Thymus (tissue), 11 donors: ENCODE results near the gene EPHA4. TPM values are rescaled to one million over a fixed set of nuclear protein-coding genes. Genes with fewer than 3 reads are reported as not detected.

Experiments used
- DNase-seq, 9 donors: peaks; one replicate each; pipeline ENCODE4 v3.0.0-alpha.2; 2013; ENCODE audit warnings: low spot score in 9 of 9, low read depth in 6 of 9, missing footprints in 1 of 9
- H3K27ac ChIP-seq, 2 donors: one replicate each; pipeline ENCODE4 v1.5.1; 2013; ENCODE audit warnings: control low read depth in 1 of 2, low read depth in 1 of 2, low read length in 1 of 2, mild to moderate bottlenecking in 1 of 2, moderate library complexity in 1 of 2
- H3K27me3 ChIP-seq, 2 donors: one replicate each; pipeline ENCODE4 v1.5.1; 2013; ENCODE audit warnings: low read length in 1 of 2; ENCODE audit not compliant: control insufficient read depth in 2 of 2, insufficient read depth in 1 of 2
- H3K36me3 ChIP-seq, 2 donors: one replicate each; pipeline ENCODE4 v1.5.1; 2013; ENCODE audit warnings: low read length in 1 of 2, mild to moderate bottlenecking in 1 of 2, moderate library complexity in 1 of 2; ENCODE audit not compliant: control insufficient read depth in 2 of 2, insufficient read depth in 2 of 2
- H3K4me1 ChIP-seq, 2 donors: one replicate each; pipeline ENCODE4 v1.5.1; 2013; ENCODE audit warnings: low read length in 2 of 2; ENCODE audit not compliant: control insufficient read depth in 2 of 2, insufficient read depth in 2 of 2
- H3K4me3 ChIP-seq, 2 donors: one replicate each; pipeline ENCODE4 v1.5.1; 2013; ENCODE audit warnings: low read length in 2 of 2, control low read depth in 1 of 2, mild to moderate bottlenecking in 1 of 2
- H3K9me3 ChIP-seq, 2 donors: one replicate each; pipeline ENCODE4 v1.5.1; 2013; ENCODE audit warnings: low read length in 1 of 2, mild to moderate bottlenecking in 1 of 2; ENCODE audit not compliant: control insufficient read depth in 2 of 2, insufficient read depth in 1 of 2
- WGBS: extraction: QIAGEN DNeasy Blood & Tissue Kit; methylation state at CpG from one replicate; pipeline ENCODE4 v1.1.7; 2013; 5-methylcytosine and 5-hydroxymethylcytosine counted together
- polyA plus RNA-seq: library from polyadenylated mRNA; stranded (reverse); fragments of 200-250 nt; gene quantifications from one replicate; pipeline ENCODE4 v1.2.3, GENCODE V29; 2013
- total RNA-seq: library from RNA; stranded (reverse); fragments of 120-200 nt; gene quantifications from one replicate; pipeline ENCODE4 v1.2.4, GENCODE V29; 2013
- donor health status: healthy.

The EPHA4 gene
- total and polyA plus RNA-seq, 2 donors = 7.8 to 9.0 TPM

DNA sequence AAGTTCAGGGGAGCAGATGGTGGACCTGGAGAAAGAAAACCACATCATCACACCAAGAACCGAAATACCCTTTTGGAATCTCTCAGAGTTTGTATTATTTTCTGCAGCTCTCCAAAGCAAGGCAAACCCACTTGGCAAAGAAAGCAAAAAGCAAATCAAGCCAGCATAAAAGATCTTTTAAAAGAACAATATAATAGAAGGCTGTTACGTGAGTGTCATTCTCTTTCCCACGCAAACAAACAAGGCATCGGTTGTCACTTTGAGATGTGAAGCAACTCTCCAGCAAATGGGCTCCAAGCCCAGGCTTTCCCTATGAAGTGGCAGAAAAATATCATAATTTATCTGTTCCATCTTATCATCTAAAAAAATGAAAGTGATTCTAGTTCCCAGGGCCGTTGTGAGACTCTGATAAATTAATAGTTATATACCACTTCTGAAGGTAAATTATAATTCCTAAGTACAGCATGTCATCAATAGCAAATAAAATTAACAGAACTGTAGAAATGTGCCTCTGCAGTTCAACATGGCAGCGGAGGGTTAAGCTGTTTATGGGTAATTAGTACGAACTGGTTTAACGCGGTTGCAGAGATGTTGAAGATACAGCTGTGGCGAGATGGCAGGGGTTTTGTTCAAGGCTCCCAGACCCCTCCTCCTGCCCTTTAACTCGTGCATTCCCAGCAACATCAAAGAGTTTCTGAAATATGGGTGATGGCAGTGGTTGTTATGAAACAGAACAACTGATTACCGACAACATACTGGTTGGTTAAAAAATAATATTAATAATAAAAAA is 89.2 kb downstream of the EPHA4 start:
- H3K27ac ChIP-seq = no peak overlapping the region
- WGBS = 90% methylated on average over 12 of the region's 12 CpGs
- no peak overlapping the region for H3K4me3 ChIP-seq
- no peak for DNase-seq
- H3K4me1 ChIP-seq = peaks cover 0 to 4% of the 10 kb centered on the region in 2 donors
- H3K36me3 ChIP-seq = no peaks in the 10 kb centered on the region
- no peaks in the 10 kb centered on the region for H3K27me3 ChIP-seq
- no peaks in the 10 kb centered on the region for H3K9me3 ChIP-seq

GRCh38 chr2:221480821-221481220 is 91.3 kb downstream of the EPHA4 start:
- no peaks in the 10 kb centered on the region for H3K27me3 ChIP-seq
- WGBS = 98% methylated on average over 3 of the region's 3 CpGs
- no peak overlapping the region for H3K4me3 ChIP-seq
- no peaks in the 10 kb centered on the region for H3K36me3 ChIP-seq
- no peak overlapping the region for H3K27ac ChIP-seq
- no peak for DNase-seq
- H3K4me1 ChIP-seq = peaks cover 0 to 4% of the 10 kb centered on the region in 2 donors
- no peaks in the 10 kb centered on the region for H3K9me3 ChIP-seq

GRCh38 chr2:221480163-221480562 is 91.9 kb downstream of the EPHA4 start:
- H3K9me3 ChIP-seq = no peaks in the 10 kb centered on the region
- H3K27me3 ChIP-seq = no peaks in the 10 kb centered on the region
- H3K36me3 ChIP-seq = no peaks in the 10 kb centered on the region
- H3K27ac ChIP-seq = no peak overlapping the region
- WGBS = 96% methylated on average over 7 of the region's 7 CpGs
- no peak for DNase-seq
- no peak overlapping the region for H3K4me3 ChIP-seq
- peaks cover 0 to 4% of the 10 kb centered on the region in 2 donors for H3K4me1 ChIP-seq

GRCh38 chr2:221478485-221478863 is 93.6 kb downstream of the EPHA4 start:
- DNase-seq = no peak
- Histone ChIP-seq H3K36me3 (no peaks in the 10 kb centered on the region), H3K4me1 (peaks cover 0 to 4% of the 10 kb centered on the region in 2 donors), H3K27me3 (no peaks in the 10 kb centered on the region), H3K27ac (no peak overlapping the region), H3K4me3 (no peak overlapping the region), H3K9me3 (no peaks in the 10 kb centered on the region)
- 82% methylated on average over 2 of the region's 2 CpGs for WGBS

DNA sequence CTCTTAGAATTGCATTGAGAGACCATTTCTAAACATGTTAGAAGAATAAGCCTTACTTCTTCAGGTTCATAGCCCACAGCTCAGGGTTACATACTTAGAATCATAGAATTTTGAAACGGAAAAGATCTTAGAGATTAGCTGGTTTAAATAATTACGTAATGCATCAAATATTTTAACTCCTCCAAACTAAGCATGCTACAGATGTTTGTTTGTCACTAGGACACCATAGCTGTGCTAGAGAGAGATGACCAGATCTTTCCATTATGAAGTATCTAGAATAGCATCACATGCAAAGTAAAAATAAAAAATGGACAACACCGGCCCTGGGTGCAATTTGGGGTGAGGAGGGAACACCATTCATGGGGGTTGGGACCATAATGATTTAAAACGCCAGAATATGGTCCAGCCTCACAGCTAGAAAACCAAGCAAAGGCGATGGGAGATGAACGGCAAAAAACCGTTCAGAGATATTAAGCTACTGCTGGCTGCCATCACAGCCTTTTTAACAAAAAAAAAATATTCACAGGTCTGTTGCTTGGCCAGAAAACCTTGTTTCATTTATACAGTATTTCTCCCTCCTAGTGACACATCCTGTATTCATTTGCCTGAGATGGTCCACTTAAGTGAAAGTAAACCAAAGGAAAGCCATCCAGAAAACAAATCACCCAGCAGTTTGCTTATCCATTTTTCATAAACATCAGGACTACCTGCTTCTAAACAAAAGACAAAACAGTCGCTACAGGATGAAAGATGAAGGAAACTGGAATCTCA is 94.2 kb downstream of the EPHA4 start:
- no peaks in the 10 kb centered on the region for H3K27me3 ChIP-seq
- DNase-seq = no peak
- H3K27ac ChIP-seq = no peak overlapping the region
- H3K4me3 ChIP-seq = no peak overlapping the region
- no peaks in the 10 kb centered on the region for H3K9me3 ChIP-seq
- 91% methylated on average over 8 of the region's 8 CpGs for whole genome bisulfite sequencing
- H3K4me1 ChIP-seq = peaks cover 0 to 4% of the 10 kb centered on the region in 2 donors
- H3K36me3 ChIP-seq = no peaks in the 10 kb centered on the region

DNA sequence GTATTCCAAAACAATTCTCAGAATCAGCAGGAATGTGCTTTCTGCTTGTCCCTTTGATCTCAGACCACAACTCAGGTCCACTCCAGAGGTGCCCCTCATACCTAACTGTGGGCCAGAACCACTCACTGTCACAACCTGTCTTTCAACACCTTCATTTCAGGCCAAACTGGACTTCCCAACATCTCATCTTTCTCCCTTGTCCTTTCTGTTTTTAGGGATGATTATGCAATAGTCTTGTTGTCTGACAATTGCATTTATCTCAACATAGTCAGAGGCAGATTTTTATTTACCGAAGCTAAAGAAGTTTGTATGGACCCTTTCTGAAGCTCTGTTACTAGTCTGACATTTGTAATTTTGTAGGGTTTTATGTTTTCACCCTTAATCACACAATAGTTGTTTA is 95.9 kb downstream of the EPHA4 start:
- no peaks in the 10 kb centered on the region for H3K36me3 ChIP-seq
- H3K27me3 ChIP-seq = no peaks in the 10 kb centered on the region
- no peak overlapping the region for H3K27ac ChIP-seq
- H3K4me3 ChIP-seq = no peak overlapping the region
- no peak for DNase-seq
- H3K4me1 ChIP-seq = no peaks in the 10 kb centered on the region
- no peaks in the 10 kb centered on the region for H3K9me3 ChIP-seq
- 99% methylated on average over 1 of the region's 1 CpG for WGBS

DNA sequence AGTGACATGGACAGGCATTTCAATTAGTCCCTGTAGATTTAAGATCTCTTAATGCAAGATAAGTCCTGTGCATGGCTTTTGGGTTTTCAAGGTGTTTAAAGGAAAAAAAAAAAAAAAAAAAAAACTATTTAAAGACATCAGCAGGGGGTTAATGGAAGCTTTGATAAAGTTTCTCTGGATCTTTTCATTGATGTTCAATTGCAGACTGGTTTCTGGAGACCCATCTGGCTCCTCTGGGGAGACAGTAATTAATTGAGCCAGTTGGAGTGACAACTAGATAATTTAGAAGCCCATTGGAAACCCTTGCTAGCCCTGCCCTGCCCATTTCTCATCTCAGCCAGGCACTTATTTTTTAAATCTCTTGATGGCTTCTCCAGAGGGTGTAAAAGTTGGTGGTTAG is 98.7 kb downstream of the EPHA4 start:
- Histone ChIP-seq H3K4me1 (no peaks in the 10 kb centered on the region), H3K9me3 (no peaks in the 10 kb centered on the region), H3K4me3 (no peak overlapping the region), H3K36me3 (no peaks in the 10 kb centered on the region), H3K27ac (no peak overlapping the region), H3K27me3 (no peaks in the 10 kb centered on the region)
- no peak for DNase-seq

GRCh38 chr2:221468317-221468716 is 103.8 kb downstream of the EPHA4 start:
- 90% methylated on average over 2 of the region's 2 CpGs for WGBS
- no peaks in the 10 kb centered on the region for H3K36me3 ChIP-seq
- H3K4me3 ChIP-seq = no peak overlapping the region
- H3K4me1 ChIP-seq = peaks cover 16 to 20% of the 10 kb centered on the region in 2 donors
- H3K9me3 ChIP-seq = no peaks in the 10 kb centered on the region
- no peak for DNase-seq
- H3K27ac ChIP-seq = no peak overlapping the region
- H3K27me3 ChIP-seq = no peaks in the 10 kb centered on the region

- Histone ChIP-seq H3K4me1 (peaks cover 21 to 26% of the 10 kb centered on the region in 2 donors), H3K36me3 (no peaks in the 10 kb centered on the region), H3K4me3 (no peak overlapping the region), H3K27me3 (no peaks in the 10 kb centered on the region), H3K9me3 (no peaks in the 10 kb centered on the region), H3K27ac (no peak overlapping the region)
- WGBS = 85% methylated on average over 2 of the region's 2 CpGs
- DNase-seq = no peak
Observed at GRCh38 chr2:221467610-221468009, 104.5 kb downstream of the EPHA4 start.
